ENCODE results near the gene COX6B1.

DNA sequence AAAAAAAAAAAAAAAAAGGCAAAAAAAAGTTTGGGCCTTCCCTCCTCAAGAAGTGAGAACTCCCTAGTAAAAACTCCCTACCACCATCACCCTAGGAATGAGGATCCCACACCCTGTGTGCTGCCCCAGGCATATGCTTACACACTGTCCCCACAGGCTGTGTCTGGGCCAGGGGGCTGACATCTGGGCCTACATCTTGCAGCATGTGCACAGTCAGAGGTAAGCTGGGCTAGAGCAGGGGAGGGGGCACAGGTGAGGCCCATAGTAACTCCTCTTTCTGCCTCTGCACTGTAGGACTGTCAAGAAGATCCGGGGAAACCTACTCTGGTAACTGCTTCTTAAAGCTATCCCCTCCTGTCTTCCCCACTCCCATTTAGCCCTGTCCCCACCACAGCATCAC is 34.5 kb upstream of the COX6B1 start:
- TF ChIP-seq POLR2A (IDR thresholded peaks at IDR 0.05; ENCODE audit: low read depth, low read length) (no peak), POLR2AphosphoS5 (IDR thresholded peaks at IDR 0.05; ENCODE audit: low read depth, low read length) (no peak)

Measured in GM12892 (cell line).